Measurements from ENCODE around the gene ALPK1. TPM values are rescaled to one million over a fixed set of nuclear protein-coding genes. Genes with fewer than 3 reads are reported as not detected.

Gene ALPK1
- polyA plus RNA-seq, 4 donors = 11.8 to 17.2 (median 14.4) TPM

DNA sequence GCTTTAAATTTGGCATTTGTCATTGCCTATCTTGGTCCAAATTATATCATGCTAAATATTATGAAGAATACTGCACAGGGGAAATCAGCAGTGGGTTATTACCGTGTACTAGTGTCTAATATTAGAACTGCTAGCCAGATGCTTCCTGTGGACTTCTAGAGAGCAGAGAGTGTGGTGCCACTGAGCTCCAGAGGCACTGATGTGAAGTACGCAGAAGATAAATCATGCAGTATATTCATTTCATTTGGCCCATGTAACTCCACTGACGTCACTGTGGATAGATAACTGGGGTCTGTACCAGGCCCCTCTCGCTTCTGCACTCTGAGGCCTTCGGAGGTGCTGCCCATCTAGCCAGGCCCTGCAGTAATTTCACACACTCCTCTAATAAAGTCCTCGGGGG lies 80.0 kb downstream of the ALPK1 start:
- DNase-seq (ENCODE audit: low read depth in 4 of 4, low spot score in 3 of 4) = no peak

- DNase-seq (ENCODE audit: low read depth in 4 of 4, low spot score in 3 of 4) = no peak
These were observed 80.5 kb downstream of the ALPK1 start for GRCh38 chr4:112377594-112378242.

DNA sequence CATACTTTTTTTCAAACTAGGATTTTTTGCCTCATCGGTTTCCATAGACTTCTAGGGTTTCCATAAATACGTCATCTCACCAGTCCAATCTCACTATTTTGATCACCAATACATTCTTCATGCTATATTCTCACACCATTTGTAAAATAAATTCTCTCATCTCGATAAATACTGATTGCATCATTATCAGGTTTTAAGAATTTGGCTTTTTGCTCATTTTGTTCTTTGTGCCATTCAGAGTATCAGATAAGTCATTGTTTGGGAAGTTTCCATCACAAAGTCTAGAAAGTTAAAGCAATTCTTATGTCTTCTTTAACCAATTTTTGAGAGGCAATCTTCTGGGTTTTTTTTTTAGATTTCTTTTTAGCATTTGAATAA lies 81.1 kb downstream of the ALPK1 start:
- no peak for DNase-seq (ENCODE audit: low read depth in 4 of 4, low spot score in 3 of 4)

GRCh38 chr4:112378858-112379257 lies 81.7 kb downstream of the ALPK1 start:
- no peak for DNase-seq (ENCODE audit: low read depth in 4 of 4, low spot score in 3 of 4)

GRCh38 chr4:112379306-112379705 lies 82.1 kb downstream of the ALPK1 start:
- peak in 2 of 4 donors; percentile 18 to 21 for DNase-seq (ENCODE audit: low read depth in 4 of 4, low spot score in 3 of 4)

DNA sequence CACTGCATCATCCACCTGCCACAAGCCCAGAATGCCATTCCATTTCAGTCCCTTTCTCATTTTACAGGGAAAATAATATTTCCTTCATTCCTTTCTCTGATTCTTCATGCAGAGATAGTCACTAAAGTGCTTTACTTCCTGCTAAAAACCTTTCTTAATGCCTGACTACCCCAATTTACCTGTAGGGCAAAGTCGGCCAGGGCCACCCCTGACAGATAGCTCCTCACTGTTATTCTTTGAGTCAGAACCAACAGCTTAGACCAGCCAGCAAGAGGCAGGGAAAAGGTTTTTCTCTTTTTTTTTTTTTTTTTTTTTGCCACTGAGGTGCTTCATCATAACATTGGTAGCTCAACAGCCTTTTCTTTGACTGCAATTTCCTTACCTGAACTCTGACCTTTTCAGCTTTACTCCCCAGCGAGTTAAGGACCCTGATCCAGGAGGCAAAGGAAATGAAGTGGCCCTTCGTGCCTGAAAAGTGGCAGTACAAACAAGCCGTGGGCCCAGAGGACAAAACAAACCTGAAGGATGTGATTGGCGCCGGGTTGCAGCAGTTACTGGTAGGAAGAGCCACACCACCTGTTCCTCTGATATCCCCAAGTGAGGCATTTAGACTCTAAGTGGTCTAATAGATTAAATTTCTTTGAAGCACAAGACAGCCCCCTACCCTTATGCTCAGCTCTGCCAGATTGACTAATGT lies 85.0 kb downstream of the ALPK1 start:
- no peak for DNase-seq (ENCODE audit: low read depth in 4 of 4, low spot score in 3 of 4)

GRCh38 chr4:112386071-112386470 lies 88.9 kb downstream of the ALPK1 start:
- DNase-seq (ENCODE audit: low read depth in 4 of 4, low spot score in 3 of 4) = peak in 1 of 4 donors; percentile 33

GRCh38 chr4:112402098-112402497 lies 104.9 kb downstream of the ALPK1 start:
- no peak for DNase-seq (ENCODE audit: low read depth in 4 of 4, low spot score in 3 of 4)

GRCh38 chr4:112403101-112403945 lies 106.2 kb downstream of the ALPK1 start:
- DNase-seq (ENCODE audit: low read depth in 4 of 4, low spot score in 3 of 4) = no peak

- DNase-seq (ENCODE audit: low read depth in 4 of 4, low spot score in 3 of 4) = no peak
These were observed 113.2 kb downstream of the ALPK1 start for GRCh38 chr4:112410364-112410763.

DNA sequence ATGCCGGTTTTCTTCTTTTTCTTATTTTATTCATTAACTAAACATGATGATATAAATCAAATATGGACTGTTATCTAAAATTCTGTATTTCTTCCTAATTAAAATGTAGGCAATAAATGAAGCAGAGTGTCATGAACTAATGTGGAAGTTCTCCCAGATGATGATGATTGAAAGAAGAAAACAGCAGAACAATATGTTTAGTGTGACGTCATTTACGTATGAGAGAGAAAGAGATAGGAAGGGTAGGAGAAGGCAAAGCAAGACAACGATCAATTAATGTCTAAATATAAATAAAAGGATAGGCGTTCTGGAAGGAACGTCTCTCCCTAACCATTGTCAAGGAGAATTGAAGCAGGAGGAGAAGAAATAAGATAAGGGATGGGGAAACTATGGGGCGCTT lies 113.6 kb downstream of the ALPK1 start:
- DNase-seq (ENCODE audit: low read depth in 4 of 4, low spot score in 3 of 4) = no peak

GRCh38 chr4:112411781-112412550 lies 114.8 kb downstream of the ALPK1 start:
- no peak for DNase-seq (ENCODE audit: low read depth in 4 of 4, low spot score in 3 of 4)

- no peak for DNase-seq (ENCODE audit: low read depth in 4 of 4, low spot score in 3 of 4)
These were observed 119.3 kb downstream of the ALPK1 start for GRCh38 chr4:112416464-112416863.

DNA sequence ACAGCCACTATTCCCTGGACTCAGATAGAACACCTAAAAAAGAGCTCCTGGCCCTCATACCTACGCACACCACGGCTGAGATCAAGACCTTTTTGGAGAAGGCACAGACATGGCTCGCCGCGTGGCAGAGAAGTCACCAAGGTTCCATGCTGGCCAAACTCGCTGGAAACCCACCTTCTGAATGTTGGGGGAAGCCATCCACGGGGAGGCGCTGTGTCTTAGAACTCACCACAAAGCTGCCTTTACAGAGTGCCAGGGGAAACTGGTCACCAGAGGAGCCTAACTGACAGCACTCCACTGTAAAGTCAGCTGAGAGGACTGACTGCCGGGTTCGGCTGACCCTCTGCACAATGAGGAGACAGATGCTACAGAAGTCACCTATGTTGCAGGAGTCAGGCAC lies 120.9 kb downstream of the ALPK1 start:
- no peak for DNase-seq (ENCODE audit: low read depth in 4 of 4, low spot score in 3 of 4)

GRCh38 chr4:112421911-112422310 lies 124.7 kb downstream of the ALPK1 start:
- DNase-seq (ENCODE audit: low read depth in 4 of 4, low spot score in 3 of 4) = no peak

GRCh38 chr4:112422644-112423043 lies 125.5 kb downstream of the ALPK1 start:
- no peak for DNase-seq (ENCODE audit: low read depth in 4 of 4, low spot score in 3 of 4)

GRCh38 chr4:112423591-112423990 lies 126.4 kb downstream of the ALPK1 start:
- no peak for DNase-seq (ENCODE audit: low read depth in 4 of 4, low spot score in 3 of 4)

GRCh38 chr4:112425823-112426222 lies 128.7 kb downstream of the ALPK1 start:
- DNase-seq (ENCODE audit: low read depth in 4 of 4, low spot score in 3 of 4) = no peak

DNA sequence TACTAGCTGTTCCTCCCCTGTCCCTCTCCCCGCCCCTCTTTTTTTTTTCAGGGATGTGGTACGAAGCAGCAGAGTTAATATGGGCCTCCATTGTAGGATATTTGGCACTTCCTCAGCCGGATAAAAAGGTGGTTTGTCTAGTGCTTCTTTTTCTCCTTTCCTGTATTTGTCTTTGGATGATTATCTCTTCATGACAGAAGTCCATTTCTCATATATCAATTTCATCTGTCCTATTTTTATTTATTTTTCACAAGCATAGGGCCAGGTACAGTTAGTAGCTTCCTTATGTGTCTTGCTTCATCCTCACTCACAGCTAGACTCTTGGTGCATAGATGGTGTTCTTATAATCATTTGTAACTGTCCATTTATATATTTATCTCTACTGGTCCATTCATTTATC lies 129.2 kb downstream of the ALPK1 start:
- DNase-seq (ENCODE audit: low read depth in 4 of 4, low spot score in 3 of 4) = no peak

- DNase-seq (ENCODE audit: low read depth in 4 of 4, low spot score in 3 of 4) = no peak
These were observed 134.0 kb downstream of the ALPK1 start for GRCh38 chr4:112431158-112431557.

DNA sequence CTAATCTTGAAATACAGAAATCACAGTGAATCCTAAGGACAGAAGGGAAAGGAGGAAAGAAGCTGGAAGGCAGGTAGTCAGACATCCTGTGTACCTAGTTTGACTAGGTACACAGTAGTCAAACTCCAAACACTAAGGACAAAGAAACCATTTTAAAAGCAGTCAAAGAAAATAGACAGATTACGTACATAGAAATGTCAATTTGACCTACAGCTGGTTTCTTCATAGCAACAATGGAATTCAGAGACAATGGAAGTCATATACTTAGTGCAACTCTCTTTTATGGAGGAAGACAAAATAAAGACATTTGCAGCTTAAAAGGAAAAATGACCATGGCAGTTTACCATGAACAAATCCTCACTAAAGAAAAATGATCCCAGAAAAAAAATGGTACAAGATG lies 139.8 kb downstream of the ALPK1 start:
- no peak for DNase-seq (ENCODE audit: low read depth in 4 of 4, low spot score in 3 of 4)

Measured in left renal pelvis (tissue), 4 donors.